ENCODE measurements around the gene ANKFN1.

Gene ANKFN1

DNA sequence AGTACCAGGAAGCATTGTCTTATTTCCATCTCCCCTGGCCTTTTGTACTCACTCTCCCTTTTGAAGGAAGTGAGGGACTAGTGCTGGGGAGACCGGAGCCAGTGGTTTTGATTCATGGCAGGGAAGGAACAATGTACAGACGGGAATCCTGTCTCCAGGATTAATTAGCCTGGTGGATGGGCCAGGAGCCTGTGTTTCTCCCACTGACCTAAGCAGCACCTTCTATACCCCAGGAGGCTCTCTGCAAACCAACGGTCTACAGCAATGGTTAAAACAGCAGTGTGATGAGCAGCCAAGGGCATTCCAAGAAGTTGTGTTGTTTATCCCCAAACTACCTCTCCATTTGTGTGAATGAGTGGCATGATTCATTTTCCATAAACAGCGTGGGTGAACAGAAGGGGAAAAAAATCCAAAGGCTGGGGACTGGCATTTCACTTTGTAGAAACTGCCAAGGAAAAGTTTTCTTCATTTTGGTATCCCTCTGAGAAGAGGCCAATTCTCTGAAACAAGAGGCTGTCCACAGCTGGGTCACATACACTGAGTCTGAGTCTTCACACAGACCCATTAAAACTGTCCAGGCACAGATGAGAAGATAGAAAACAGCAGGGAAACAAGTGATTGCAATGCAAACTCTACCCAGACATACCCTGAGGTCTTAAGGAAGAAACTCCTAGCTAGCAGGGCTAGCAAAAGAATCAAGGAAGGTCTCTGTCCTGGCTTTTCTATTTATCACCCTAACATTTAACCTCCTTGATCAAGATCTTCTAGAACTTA, 18.1 kb downstream of the ANKFN1 start:
- Histone ChIP-seq H3K9ac (ENCODE audit: low read depth, low read length) (no peak overlapping the region), H3K27me3 (ENCODE audit: insufficient read depth, low read length) (no peaks in the 10 kb centered on the region), H3K4me1 (ENCODE audit: insufficient read depth, low read length) (peaks cover 19% of the 10 kb centered on the region), H3K9me3 (ENCODE audit: insufficient read depth, low read depth, low read length) (no peaks in the 10 kb centered on the region), H3K27ac (ENCODE audit: low read depth, low read length) (no peak overlapping the region), H3K4me3 (ENCODE audit: low read length) (no peak overlapping the region), H3K36me3 (ENCODE audit: insufficient read depth, low read length) (no peaks in the 10 kb centered on the region)
- 91% methylated on average over 3 of the region's 4 CpGs for WGBS

GRCh38 chr17:56172517-56172982, 19.3 kb downstream of the ANKFN1 start:
- Histone ChIP-seq H3K36me3 (ENCODE audit: insufficient read depth, low read length) (no peaks in the 10 kb centered on the region), H3K9ac (ENCODE audit: low read depth, low read length) (no peak overlapping the region), H3K4me1 (ENCODE audit: insufficient read depth, low read length) (peaks cover 18% of the 10 kb centered on the region), H3K9me3 (ENCODE audit: insufficient read depth, low read depth, low read length) (no peaks in the 10 kb centered on the region), H3K27me3 (ENCODE audit: insufficient read depth, low read length) (no peaks in the 10 kb centered on the region), H3K4me3 (ENCODE audit: low read length) (no peak overlapping the region), H3K27ac (ENCODE audit: low read depth, low read length) (no peak overlapping the region)
- 86% methylated on average over 5 of the region's 5 CpGs for WGBS

DNA sequence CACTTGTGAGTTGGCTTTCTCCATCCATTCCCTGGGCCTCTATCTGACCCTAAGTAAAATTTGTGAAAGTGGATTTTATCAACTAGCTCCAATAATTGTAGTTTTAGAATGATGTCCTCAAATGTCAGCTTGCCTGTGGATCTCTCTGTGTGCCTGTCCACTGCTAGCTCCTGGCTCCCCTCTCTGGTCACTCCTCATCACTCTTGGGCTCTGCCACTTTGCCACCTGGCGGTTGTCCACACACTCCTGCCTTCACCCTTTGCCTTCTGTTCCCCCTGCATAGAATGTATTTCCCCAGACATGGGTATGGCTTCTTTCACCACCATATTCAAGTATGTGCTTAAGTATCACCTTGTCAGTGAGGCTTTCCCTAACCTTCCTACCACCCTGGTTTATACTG, 19.8 kb downstream of the ANKFN1 start:
- no peak overlapping the region for H3K4me3 ChIP-seq (ENCODE audit: low read length)
- no peaks in the 10 kb centered on the region for H3K36me3 ChIP-seq (ENCODE audit: insufficient read depth, low read length)
- peaks cover 16% of the 10 kb centered on the region; the same call in 1 of the 2 replicates for H3K4me1 ChIP-seq (ENCODE audit: insufficient read depth, low read length)
- H3K9me3 ChIP-seq (ENCODE audit: insufficient read depth, low read depth, low read length): no peaks in the 10 kb centered on the region
- no peaks in the 10 kb centered on the region for H3K27me3 ChIP-seq (ENCODE audit: insufficient read depth, low read length)
- 94% methylated on average over 1 of the region's 1 CpG for WGBS
- no peak overlapping the region for H3K9ac ChIP-seq (ENCODE audit: low read depth, low read length)
- no peak overlapping the region for H3K27ac ChIP-seq (ENCODE audit: low read depth, low read length)

GRCh38 chr17:56173958-56174835, 20.9 kb downstream of the ANKFN1 start:
- Histone ChIP-seq H3K27me3 (ENCODE audit: insufficient read depth, low read length) (no peaks in the 10 kb centered on the region), H3K4me1 (ENCODE audit: insufficient read depth, low read length) (peaks cover 16% of the 10 kb centered on the region; the same call in 1 of the 2 replicates), H3K4me3 (ENCODE audit: low read length) (no peak overlapping the region), H3K9ac (ENCODE audit: low read depth, low read length) (no peak overlapping the region), H3K9me3 (ENCODE audit: insufficient read depth, low read depth, low read length) (no peaks in the 10 kb centered on the region), H3K36me3 (ENCODE audit: insufficient read depth, low read length) (no peaks in the 10 kb centered on the region), H3K27ac (ENCODE audit: low read depth, low read length) (no peak overlapping the region)
- WGBS: 50% methylated on average over 3 of the region's 3 CpGs

DNA sequence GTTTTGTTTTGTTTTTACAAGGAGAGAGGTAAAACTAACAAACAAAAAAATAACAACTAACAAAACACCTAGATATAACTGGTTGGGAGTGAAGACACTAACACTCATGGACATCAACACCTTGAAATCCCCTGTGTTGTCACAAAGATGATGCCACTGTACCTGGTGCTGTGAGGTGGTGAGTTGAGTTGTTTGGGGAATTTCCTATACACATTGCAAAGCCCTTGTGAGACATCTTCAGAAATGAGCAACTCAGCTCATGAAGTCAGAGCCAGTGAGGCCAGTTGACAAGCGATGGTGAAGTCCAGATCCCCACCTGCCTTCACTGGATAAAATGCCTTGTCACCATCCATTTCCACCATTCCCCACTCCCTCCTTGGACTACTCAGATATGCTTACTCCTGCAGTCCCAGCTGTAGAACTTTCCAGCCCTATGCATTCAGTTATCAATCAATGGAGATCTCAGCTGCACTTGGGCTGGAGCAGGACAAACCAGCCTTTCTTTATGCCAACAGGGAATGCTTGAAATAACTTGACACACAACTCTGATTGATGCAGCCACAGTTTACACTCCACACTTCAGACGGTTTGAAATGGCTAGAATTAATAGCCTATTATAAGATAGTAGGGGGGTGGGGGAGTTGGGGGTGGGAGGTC, 22.2 kb downstream of the ANKFN1 start:
- Histone ChIP-seq H3K9ac (ENCODE audit: low read depth, low read length) (no peak overlapping the region), H3K4me1 (ENCODE audit: insufficient read depth, low read length) (peaks cover 16% of the 10 kb centered on the region; the same call in 1 of the 2 replicates), H3K36me3 (ENCODE audit: insufficient read depth, low read length) (no peaks in the 10 kb centered on the region), H3K27ac (ENCODE audit: low read depth, low read length) (no peak overlapping the region), H3K9me3 (ENCODE audit: insufficient read depth, low read depth, low read length) (no peaks in the 10 kb centered on the region), H3K4me3 (ENCODE audit: low read length) (no peak overlapping the region), H3K27me3 (ENCODE audit: insufficient read depth, low read length) (no peaks in the 10 kb centered on the region)
- WGBS: 93% methylated on average over 1 of the region's 2 CpGs

- H3K27me3 ChIP-seq (ENCODE audit: insufficient read depth, low read length): no peaks in the 10 kb centered on the region
- WGBS: 83% methylated on average over 4 of the region's 4 CpGs
- peaks cover 16% of the 10 kb centered on the region; the same call in 1 of the 2 replicates for H3K4me1 ChIP-seq (ENCODE audit: insufficient read depth, low read length)
- H3K27ac ChIP-seq (ENCODE audit: low read depth, low read length): no peak overlapping the region
- no peaks in the 10 kb centered on the region for H3K9me3 ChIP-seq (ENCODE audit: insufficient read depth, low read depth, low read length)
- H3K36me3 ChIP-seq (ENCODE audit: insufficient read depth, low read length): no peaks in the 10 kb centered on the region
- no peak overlapping the region for H3K4me3 ChIP-seq (ENCODE audit: low read length)
- H3K9ac ChIP-seq (ENCODE audit: low read depth, low read length): no peak overlapping the region
Observed at GRCh38 chr17:56176091-56176490, 22.8 kb downstream of the ANKFN1 start.

GRCh38 chr17:56177361-56177760, 24.1 kb downstream of the ANKFN1 start:
- H3K9ac ChIP-seq (ENCODE audit: low read depth, low read length): no peak overlapping the region
- no peaks in the 10 kb centered on the region for H3K9me3 ChIP-seq (ENCODE audit: insufficient read depth, low read depth, low read length)
- no peaks in the 10 kb centered on the region for H3K27me3 ChIP-seq (ENCODE audit: insufficient read depth, low read length)
- no peak overlapping the region for H3K27ac ChIP-seq (ENCODE audit: low read depth, low read length)
- 88% methylated on average over 1 of the region's 2 CpGs for WGBS
- peaks cover 13% of the 10 kb centered on the region; the same call in 1 of the 2 replicates for H3K4me1 ChIP-seq (ENCODE audit: insufficient read depth, low read length)
- H3K36me3 ChIP-seq (ENCODE audit: insufficient read depth, low read length): no peaks in the 10 kb centered on the region
- H3K4me3 ChIP-seq (ENCODE audit: low read length): no peak overlapping the region

DNA sequence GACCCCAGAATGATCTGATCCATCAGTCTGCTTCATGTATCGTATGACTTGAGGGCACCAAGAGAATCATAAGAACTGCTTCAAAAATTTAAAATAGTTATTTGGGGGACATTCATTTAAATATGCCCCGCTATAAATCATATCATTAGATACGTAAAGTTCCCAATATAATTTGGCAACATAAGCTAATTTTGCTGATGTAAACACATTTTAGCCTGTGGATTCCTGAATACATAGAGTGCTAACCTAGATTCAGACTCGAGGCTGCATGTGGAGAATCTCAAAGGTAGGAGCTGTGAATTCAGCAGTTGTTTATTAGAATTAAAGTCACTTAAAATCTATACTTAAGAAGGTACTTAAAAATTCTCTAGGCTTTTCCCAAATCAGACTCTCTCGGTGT, 24.9 kb downstream of the ANKFN1 start:
- Histone ChIP-seq H3K4me3 (ENCODE audit: low read length) (no peak overlapping the region), H3K27me3 (ENCODE audit: insufficient read depth, low read length) (no peaks in the 10 kb centered on the region), H3K4me1 (ENCODE audit: insufficient read depth, low read length) (peaks cover 13% of the 10 kb centered on the region; the same call in 1 of the 2 replicates), H3K27ac (ENCODE audit: low read depth, low read length) (no peak overlapping the region), H3K9ac (ENCODE audit: low read depth, low read length) (no peak overlapping the region), H3K36me3 (ENCODE audit: insufficient read depth, low read length) (no peaks in the 10 kb centered on the region), H3K9me3 (ENCODE audit: insufficient read depth, low read depth, low read length) (no peaks in the 10 kb centered on the region)
- 91% methylated on average over 4 of the region's 5 CpGs for WGBS

GRCh38 chr17:56182081-56182480, 28.8 kb downstream of the ANKFN1 start:
- no peak overlapping the region for H3K27ac ChIP-seq (ENCODE audit: low read depth, low read length)
- H3K27me3 ChIP-seq (ENCODE audit: insufficient read depth, low read length): no peaks in the 10 kb centered on the region
- H3K36me3 ChIP-seq (ENCODE audit: insufficient read depth, low read length): no peaks in the 10 kb centered on the region
- no peak overlapping the region for H3K9ac ChIP-seq (ENCODE audit: low read depth, low read length)
- no peaks in the 10 kb centered on the region for H3K9me3 ChIP-seq (ENCODE audit: insufficient read depth, low read depth, low read length)
- WGBS: 92% methylated on average over 1 of the region's 1 CpG
- H3K4me3 ChIP-seq (ENCODE audit: low read length): no peak overlapping the region
- H3K4me1 ChIP-seq (ENCODE audit: insufficient read depth, low read length): no peaks in the 10 kb centered on the region

DNA sequence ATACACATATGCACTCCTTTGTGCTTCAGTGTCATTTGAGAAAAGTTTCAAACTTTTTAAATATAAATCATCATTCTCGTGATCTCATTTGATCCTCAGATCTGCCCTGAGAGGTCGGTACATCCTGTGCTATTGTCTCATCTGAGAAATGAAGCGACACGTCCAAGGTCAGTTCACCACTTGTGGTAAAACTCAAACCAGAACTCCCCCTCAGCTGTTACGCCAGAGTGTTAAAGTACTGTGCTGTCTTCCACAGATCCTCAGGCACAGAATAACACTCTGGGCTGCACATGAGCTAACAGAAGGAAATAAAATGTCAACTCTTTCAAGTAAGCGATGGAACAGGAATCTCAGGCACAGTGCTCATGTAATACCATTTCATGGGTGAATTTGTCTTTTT, 31.4 kb downstream of the ANKFN1 start:
- Histone ChIP-seq H3K9me3 (ENCODE audit: insufficient read depth, low read depth, low read length) (no peaks in the 10 kb centered on the region), H3K4me3 (ENCODE audit: low read length) (no peak overlapping the region), H3K36me3 (ENCODE audit: insufficient read depth, low read length) (no peaks in the 10 kb centered on the region), H3K9ac (ENCODE audit: low read depth, low read length) (no peak overlapping the region), H3K4me1 (ENCODE audit: insufficient read depth, low read length) (no peaks in the 10 kb centered on the region), H3K27ac (ENCODE audit: low read depth, low read length) (no peak overlapping the region), H3K27me3 (ENCODE audit: insufficient read depth, low read length) (no peaks in the 10 kb centered on the region)
- 91% methylated on average over 6 of the region's 6 CpGs for WGBS
